Measurements from ENCODE around the gene KRT32.

Gene KRT32

DNA sequence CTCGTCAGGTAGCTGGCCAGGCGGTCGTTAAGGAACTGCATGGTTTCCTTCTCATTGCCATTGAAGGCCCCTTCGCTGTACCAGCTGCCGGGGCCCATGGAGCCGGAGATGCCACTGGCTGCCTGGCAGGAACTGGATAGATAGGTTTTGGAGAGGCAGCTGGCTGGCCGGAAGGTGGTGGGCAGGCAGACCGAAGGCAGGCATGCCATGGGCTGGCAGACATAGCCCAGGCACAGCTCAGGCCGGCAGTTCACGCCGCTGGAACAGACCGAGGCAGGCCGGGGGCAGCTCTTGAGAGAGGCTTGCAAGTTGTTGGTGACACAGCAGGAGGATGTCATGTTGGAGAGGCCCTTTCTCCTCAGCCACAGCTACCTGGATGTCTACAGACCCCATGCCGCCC lies at the start of gene KRT32:
KRT32 (minus strand) TSS at position 399 of the 400 bp plus-strand sequence; CDS start at position 338, 61 bp downstream.
- DNase-seq = no peak

DNA sequence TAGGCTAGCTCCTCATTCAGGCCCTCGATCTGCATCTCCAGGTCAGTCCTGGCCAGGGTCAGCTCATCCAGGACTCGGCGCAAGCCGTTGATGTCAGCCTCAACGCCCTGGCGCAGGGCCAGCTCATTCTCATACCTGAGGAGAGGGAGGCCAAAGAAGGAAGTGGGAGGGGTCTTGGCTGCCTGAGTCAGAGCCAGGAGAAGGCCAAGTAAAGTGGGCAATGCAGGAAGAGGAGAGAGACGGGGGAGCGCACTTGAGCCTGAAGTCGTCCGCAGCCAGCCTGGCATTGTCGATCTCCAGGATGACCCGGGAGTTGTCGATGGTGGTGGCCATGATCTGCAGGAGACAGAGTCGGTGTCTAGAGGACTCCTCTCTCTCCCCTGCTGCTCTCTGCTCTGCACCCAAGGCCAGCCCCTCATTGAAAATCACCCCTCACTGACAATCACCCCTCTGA lies 49.7 kb upstream of the KRT32 start:
- DNase-seq = no peak

GRCh38 chr17:41516147-41516829 lies 49.1 kb upstream of the KRT32 start:
- DNase-seq = no peak

- no peak for DNase-seq
Observed at GRCh38 chr17:41513168-41513547, 46.0 kb upstream of the KRT32 start.

GRCh38 chr17:41512546-41513167 lies 45.5 kb upstream of the KRT32 start:
- DNase-seq = no peak

GRCh38 chr17:41511716-41512115 lies 44.5 kb upstream of the KRT32 start:
- no peak for DNase-seq

- DNase-seq = no peak
Observed at GRCh38 chr17:41511116-41511515, 43.9 kb upstream of the KRT32 start.

DNA sequence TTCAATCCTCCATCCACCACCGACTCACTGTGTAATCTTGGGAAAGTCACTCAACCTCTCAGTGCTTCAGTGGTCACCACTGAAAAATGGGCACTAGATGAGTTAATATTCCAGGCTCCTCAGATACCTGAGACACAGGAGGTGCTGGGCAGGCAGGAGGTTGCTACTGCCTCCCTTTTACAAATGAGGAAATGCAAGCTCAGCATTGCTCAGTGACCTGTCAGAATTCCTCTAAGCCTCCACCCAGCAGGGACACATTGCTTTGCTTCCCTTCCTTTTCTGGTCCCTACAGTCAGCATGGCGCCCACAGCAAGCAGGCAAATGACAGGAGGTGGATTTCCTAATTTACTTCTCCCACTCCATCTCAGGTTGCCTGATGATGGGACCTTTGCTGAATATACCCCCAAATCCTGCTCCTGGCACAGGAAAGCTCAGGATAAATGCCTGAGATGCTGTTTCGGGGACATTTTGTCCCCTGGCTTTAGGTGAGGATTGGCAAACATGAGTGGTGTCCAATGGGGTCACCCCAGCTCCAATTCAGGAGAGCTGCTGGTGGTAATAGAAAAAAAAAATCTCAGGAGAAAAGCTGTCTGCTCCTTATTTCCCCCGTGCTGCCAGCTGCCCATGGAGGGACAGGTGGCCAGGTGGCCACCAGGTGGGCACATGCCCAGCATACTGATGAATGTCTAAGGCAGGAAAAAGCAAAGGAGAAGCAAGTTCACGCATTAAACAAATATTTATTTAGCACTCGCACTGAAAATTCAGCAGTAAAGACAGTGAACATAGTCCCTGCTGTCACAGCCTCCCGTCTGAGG lies 43.3 kb upstream of the KRT32 start:
- no peak for DNase-seq

DNA sequence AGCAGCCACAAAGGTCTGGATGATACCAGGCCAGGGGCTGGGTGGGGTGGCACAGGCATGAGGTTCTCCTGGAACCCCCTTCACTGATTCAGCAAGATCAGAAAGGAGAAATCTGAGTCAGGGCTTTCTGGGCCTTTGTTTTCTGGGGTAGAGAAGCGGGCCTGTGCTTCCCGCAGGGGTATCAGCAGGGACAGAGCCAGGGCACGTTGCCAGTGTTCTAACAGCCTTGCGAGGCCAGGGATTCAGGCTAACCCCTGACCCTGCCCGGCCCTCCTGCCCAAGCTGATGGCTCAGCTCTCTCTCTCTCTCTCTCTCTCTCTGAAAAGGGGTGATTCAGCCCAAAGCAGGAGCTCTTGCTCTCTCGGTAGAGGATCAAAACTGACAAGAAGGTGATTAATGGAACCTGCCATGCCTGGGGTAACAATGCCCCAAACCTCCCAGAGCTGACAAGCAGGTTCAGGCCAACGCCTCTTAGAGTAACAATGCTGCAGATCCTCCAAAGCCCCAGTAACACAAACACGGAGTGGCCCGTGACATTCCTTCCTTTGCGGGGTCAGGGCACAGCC lies 40.2 kb upstream of the KRT32 start:
- DNase-seq = no peak

GRCh38 chr17:41505809-41506767 lies 38.9 kb upstream of the KRT32 start:
- no peak for DNase-seq

GRCh38 chr17:41505007-41505808 lies 38.0 kb upstream of the KRT32 start, which contains the start of gene KRT13:
KRT13 (minus strand) TSS chr17:41505612; CDS start chr17:41505550, 62 bp downstream.
- DNase-seq = no peak

- DNase-seq = no peak
Observed at GRCh38 chr17:41504246-41504977, 37.2 kb upstream of the KRT32 start.

- DNase-seq = no peak
Observed at GRCh38 chr17:41503202-41503601, 36.0 kb upstream of the KRT32 start.

DNA sequence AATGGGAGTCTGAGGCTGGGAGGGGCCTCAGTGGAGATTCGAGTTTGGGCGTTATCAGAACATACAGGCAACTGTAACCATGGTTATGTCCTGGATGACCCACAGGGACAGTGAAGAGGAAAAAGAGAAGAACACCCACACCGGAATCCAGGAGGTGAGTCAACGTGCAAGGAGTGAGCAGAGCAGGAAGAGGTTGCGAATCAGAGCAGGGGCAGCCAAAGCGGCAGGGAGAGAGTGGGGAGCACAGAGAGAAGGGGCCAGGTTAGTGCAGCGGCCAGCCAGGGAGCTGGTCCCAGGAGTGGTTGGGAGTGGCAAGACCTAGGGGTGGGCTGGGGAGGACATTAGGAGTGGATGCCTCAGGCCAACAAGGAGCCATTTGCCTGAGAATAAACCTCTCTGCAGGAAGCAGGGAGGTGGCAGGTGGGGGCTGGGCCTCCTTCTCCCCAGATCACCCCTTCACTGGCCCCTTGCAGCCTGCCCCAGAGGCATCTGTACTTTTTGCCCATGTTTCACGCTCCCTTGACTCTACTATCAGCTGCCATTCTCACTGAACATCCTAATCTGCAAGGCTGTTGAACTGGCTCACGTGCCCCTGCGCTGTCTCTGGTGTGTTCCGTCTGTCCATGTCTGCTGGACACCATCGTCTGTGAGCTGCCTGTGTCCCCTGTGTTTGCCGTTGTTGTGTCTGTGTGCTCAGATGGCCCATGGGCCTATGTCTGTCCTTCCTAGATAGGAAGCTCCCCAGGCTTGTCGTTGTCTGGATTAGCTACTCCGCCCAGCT lies 33.1 kb upstream of the KRT32 start:
- no peak for DNase-seq

GRCh38 chr17:41499714-41500113 lies 32.5 kb upstream of the KRT32 start:
- no peak for DNase-seq

GRCh38 chr17:41498276-41498675 lies 31.1 kb upstream of the KRT32 start:
- DNase-seq = no peak

DNA sequence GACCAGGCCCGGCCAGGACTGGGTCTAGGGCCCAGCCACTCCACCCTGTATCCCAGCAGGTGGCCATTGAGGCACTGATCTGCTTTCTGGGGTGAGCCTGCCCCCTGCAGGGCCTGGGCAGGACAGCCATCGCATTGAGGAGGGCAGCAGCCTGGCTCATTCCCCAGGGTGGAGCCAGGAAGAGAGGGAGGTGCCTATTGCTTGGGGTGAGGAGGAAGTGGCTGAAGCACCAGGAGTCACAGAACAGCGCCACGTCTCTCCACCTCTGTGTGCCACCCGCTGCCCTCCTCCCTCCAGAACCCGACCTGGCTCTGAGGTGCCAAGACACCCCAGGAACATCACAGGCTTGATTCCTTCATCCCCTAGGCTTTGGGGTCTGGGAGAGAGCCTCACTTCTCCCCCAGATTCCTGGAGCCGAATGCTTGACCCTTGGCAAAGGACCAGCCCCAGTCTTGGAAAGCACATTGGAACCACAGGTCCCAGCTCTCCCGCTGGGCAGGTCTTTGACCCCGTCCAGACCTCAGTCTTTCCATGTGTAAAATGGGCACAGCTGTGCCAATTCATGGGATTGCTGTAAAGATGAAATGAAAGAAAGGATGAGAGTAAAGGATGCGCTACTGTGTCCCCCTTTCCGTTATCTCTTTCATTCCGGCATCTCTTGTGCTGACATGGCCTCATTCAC lies 29.8 kb upstream of the KRT32 start:
- DNase-seq = peak; percentile 66

DNA sequence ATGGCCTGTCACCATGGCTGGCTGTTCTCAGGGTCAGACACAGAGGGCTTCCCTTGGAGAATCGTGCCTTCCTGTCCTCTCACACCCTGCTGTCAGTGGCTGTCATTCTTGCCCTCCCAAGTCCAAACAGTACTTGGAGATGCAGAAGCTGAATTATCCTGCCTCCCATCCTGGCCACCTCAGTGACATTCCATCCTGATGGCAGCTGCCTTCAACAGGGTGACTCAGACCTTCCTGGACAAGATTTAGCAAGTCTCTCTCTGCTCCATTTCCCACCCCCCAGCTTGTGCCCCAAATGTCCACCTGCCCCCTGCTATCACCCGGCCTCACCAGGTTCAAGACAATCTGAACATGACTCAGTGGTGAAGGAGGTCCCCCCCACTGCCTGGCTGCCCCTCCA lies 27.3 kb upstream of the KRT32 start:
- DNase-seq = no peak

DNA sequence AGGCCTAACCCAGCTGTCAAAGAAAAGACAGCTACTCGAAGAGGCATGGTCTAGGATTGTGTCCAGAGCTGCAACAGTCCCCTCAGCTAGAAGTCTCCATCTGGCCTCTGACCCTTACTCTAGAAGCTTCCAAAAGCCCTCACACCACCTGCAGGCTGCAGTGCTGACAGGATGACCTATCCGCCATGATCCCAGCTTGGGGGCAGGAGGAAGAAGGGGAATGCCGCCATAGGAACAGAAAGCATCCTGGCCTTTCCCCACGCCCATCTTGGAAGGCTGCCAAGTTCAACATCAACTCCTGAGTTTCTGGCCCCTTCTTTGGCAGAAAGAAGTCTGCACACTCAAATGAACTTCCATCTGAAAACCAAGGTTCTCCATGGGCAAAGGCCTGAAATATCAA lies 25.6 kb upstream of the KRT32 start:
- DNase-seq = no peak

Data from stimulated activated CD4-positive, alpha-beta T cell treated with anti-CD3 and anti-CD28 coated beads, Interleukin-4, amount 100 ng/mL, for 24 hours (primary cell).